B cell (primary cell): ENCODE measurements around the gene IQCH. TPM values are rescaled to one million over a fixed set of nuclear protein-coding genes. Genes with fewer than 3 reads are reported as not detected.

Experiments
- ATAC-seq: fragments of 200-7000 bp; cut with Tn5 transposase; one replicate; pipeline ENCODE4 v1.10.0; 2021; ENCODE audit warnings: low read depth, mild to moderate bottlenecking, moderate number of reproducible peaks, moderate library complexity
- CTCF ChIA-PET: fragments of 350-600 bp; sonication (Branson Sonifier 250); formaldehyde crosslinking; loops from one replicate; lab custom pipeline; 2021; ENCODE audit warnings: antibody characterized with exemption, inconsistent platforms; lab: Charles Lee
- POLR2A ChIA-PET: fragments of 350-600 bp; sonication (Branson Sonifier 250); formaldehyde crosslinking; loops from one replicate; lab custom pipeline; 2021; ENCODE audit warnings: antibody characterized with exemption; lab: Charles Lee
- DNase-seq: peaks from one replicate; pipeline ENCODE4 v3.0.0; 2013
- H2AFZ ChIP-seq: 2 replicates; pipeline ENCODE4 v1.6.1; 2012; ENCODE audit warnings: mild to moderate bottlenecking, low read depth, low read length; ENCODE audit not compliant: insufficient read depth, poor library complexity, severe bottlenecking
- H3K27ac ChIP-seq, 2 donors: 1 replicate in 1 of 2; 2 replicates in 1 of 2; pipeline ENCODE4 v1.5.1; 2012 to 2013; ENCODE audit warnings: low read length in 2 of 2, mild to moderate bottlenecking in 2 of 2, moderate library complexity in 1 of 2
- H3K27me3 ChIP-seq, 4 experiments: fragments of 200-600 bp in 1 of 4; sonication (generic) in 1 of 4; replicated peaks in 1 of 4; 1 replicate in 2 of 4; 2 replicates in 2 of 4; pipeline versions ENCODE4 v1.6.1 to v1.7.0; 2013 to 2016; ENCODE audit warnings: low read length in 3 of 4, mild to moderate bottlenecking in 2 of 4, mixed read lengths in 1 of 4, moderate library complexity in 1 of 4; ENCODE audit not compliant: insufficient read depth in 4 of 4, control insufficient read depth in 3 of 4; ENCODE audit errors: control extremely low read depth in 1 of 4
- H3K36me3 ChIP-seq, 2 experiments: replicated peaks in 1 of 2; 1 replicate in 1 of 2; 2 replicates in 1 of 2; pipeline versions ENCODE4 v1.6.1 to v1.7.1; 2013; ENCODE audit warnings: low read length in 1 of 2; ENCODE audit not compliant: insufficient read depth in 2 of 2, control insufficient read depth in 1 of 2; ENCODE audit errors: control extremely low read depth in 1 of 2, extremely low read depth in 1 of 2
- H3K4me1 ChIP-seq, 2 donors: fragments of 200-600 bp in 1 of 2; sonication (generic) in 1 of 2; 1 replicate in 1 of 2; 2 replicates in 1 of 2; pipeline versions ENCODE4 v1.5.1 to v1.6.1; 2013 to 2017; ENCODE audit warnings: low read length in 2 of 2; ENCODE audit not compliant: control insufficient read depth in 2 of 2, insufficient read depth in 2 of 2
- H3K4me2 ChIP-seq: replicated peaks from 2 replicates; pipeline ENCODE3; 2012; ENCODE audit warnings: mild to moderate bottlenecking, low read depth, low read length; ENCODE audit not compliant: poor library complexity, severe bottlenecking
- H3K4me3 ChIP-seq, 5 experiments: fragments of 200-600 bp in 1 of 5; sonication (generic) in 1 of 5; 1 replicate in 3 of 5; 2 replicates in 2 of 5; pipeline versions ENCODE4 v1.5.1 to v1.7.0; 2011 to 2016; ENCODE audit warnings: low read length in 4 of 5, mild to moderate bottlenecking in 4 of 5, low read depth in 2 of 5, control low read depth in 1 of 5, moderate library complexity in 1 of 5; ENCODE audit not compliant: insufficient read depth in 1 of 5; ENCODE audit errors: control extremely low read depth in 1 of 5, extremely low read depth in 1 of 5
- H3K79me2 ChIP-seq: fragments of 200-600 bp; sonication (generic); one replicate; pipeline ENCODE4 v1.6.0; 2016; ENCODE audit warnings: low read length; ENCODE audit not compliant: control insufficient read depth, insufficient read depth
- H3K9ac ChIP-seq: fragments of 200-600 bp; sonication (generic); 2 replicates; pipeline ENCODE4 v1.6.1; 2017; ENCODE audit warnings: mild to moderate bottlenecking, low read length, moderate library complexity
- H3K9me3 ChIP-seq, 3 donors: one replicate each; pipeline versions ENCODE4 v1.6.1 to v1.7.1; 2013; ENCODE audit warnings: low read length in 2 of 3; ENCODE audit not compliant: control insufficient read depth in 2 of 3, insufficient read depth in 1 of 3; ENCODE audit errors: control extremely low read depth in 1 of 3
- H4K20me1 ChIP-seq: 2 replicates; pipeline ENCODE4 v1.6.0; 2012; ENCODE audit warnings: mild to moderate bottlenecking, low read length; ENCODE audit not compliant: insufficient read depth, control insufficient read depth, poor library complexity, severe bottlenecking
- H3K27ac Mint-ChIP-seq: one replicate; pipeline ENCODE4 v1.8.0; 2021; ENCODE audit warnings: mixed read lengths
- H3K27me3 Mint-ChIP-seq: one replicate; pipeline ENCODE4 v1.8.0; 2021; ENCODE audit warnings: mixed read lengths
- H3K4me1 Mint-ChIP-seq: one replicate; pipeline ENCODE4 v1.8.0; 2021; ENCODE audit warnings: mixed read lengths
- H3K4me3 Mint-ChIP-seq: one replicate; pipeline ENCODE4 v1.8.0; 2021; ENCODE audit warnings: mixed read lengths
- H3K9me3 Mint-ChIP-seq: one replicate; pipeline ENCODE4 v1.8.0; 2022; ENCODE audit warnings: mixed read lengths; ENCODE audit not compliant: insufficient read depth
- EZH2 ChIP-seq: IDR thresholded peaks from 2 replicates; pipeline ENCODE4 v1.6.1; 2012; ENCODE audit warnings: borderline replicate concordance, low read depth, mild to moderate bottlenecking, moderate library complexity, low read length; ENCODE audit not compliant: insufficient read depth, poor library complexity, severe bottlenecking
- WGBS: methylation state at CpG from one replicate; pipeline ENCODE4 v1.1.5; 2013; ENCODE audit warnings: missing lambda C conversion rate; ENCODE audit not compliant: insufficient coverage; 5-methylcytosine and 5-hydroxymethylcytosine counted together
- intact Hi-C: fragments of 100-400 bp; cut with micrococcal nuclease; formaldehyde crosslinking; loops from one replicate; pipeline ENCODE4 v1.10.0; 2022
- polyA plus RNA-seq: library from polyadenylated mRNA; depleted of rRNA; stranded (reverse); fragments of >200 nt; gene quantifications from 2 replicates; pipeline ENCODE4 v1.2.3, GENCODE V29; 2012
- total RNA-seq, 2 donors: library from RNA; stranded (reverse); fragments of 120-200 nt in 1 of 2; gene quantifications; 1 replicate in 1 of 2; 2 replicates in 1 of 2; pipeline versions ENCODE4 v1.2.3 to v1.2.4, GENCODE V29; 2013 to 2022
- TF ChIP-seq, protein P1 (sequence below): fragments of 200-600 bp; IDR thresholded peaks from one replicate; pipeline ENCODE4 v1.8.0; 2022; ENCODE audit warnings: antibody characterized with exemption, mild to moderate bottlenecking

Gene IQCH
- total and polyA plus RNA-seq, 2 donors (not counting 1 experiment from before 2014, with no cell fraction given): 1.6 TPM; not detected in 1

DNA sequence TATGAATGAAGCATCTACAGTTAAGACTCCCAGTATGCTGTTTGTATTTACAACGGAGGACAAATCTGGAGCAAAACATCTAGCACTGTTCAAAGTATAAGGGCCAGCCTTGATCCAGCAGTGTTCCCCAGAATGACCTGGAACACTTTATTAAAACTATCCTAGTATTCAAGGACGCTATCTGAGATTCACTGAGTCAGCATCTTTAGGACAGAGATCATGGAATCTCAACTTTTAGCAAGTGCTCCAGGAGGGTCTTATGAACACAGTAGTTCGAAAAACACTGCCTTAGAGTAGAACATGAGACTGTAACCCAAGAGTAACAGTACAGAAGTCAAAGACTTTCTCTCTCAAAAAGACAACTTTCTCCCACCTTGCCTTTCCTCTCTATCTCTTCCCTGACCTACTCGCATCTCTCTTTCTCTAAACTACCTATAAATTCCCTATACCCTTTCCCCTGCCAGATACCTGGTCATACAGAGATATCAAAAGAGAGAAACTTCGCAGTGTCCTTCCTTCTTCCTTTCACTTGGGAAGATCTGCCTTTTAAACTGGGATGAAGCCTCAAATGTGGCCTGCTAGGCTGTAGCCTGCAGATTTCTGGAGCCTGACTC is 43.9 kb upstream of the IQCH start:
- Histone ChIP-seq H3K4me2 (no peak overlapping the region), H3K4me3 (no peak overlapping the region), H3K27me3 (no peaks in the 10 kb centered on the region), H4K20me1 (no peaks in the 10 kb centered on the region), H3K9ac (no peak overlapping the region), H3K27ac (no peak overlapping the region), H3K9me3 (no peaks in the 10 kb centered on the region), H3K36me3 (peaks cover 0 to 13% of the 10 kb centered on the region in 2 experiments), H2AFZ (no peak overlapping the region), H3K79me2 (no peaks in the 10 kb centered on the region), H3K4me1 (no peaks in the 10 kb centered on the region)
- no peak for DNase-seq
- 97% methylated on average over 5 of the region's 5 CpGs for WGBS
- no peak for ATAC-seq
- Mint-ChIP-seq H3K4me1 (no peaks in the 10 kb centered on the region), H3K27me3 (no peaks in the 10 kb centered on the region), H3K27ac (no peak overlapping the region), H3K9me3 (no peaks in the 10 kb centered on the region), H3K4me3 (no peak overlapping the region)
- ChIA-PET CTCF (no interaction called here), POLR2A (no interaction called here)
- no peak for TF ChIP-seq EZH2
- TF ChIP-seq, protein P1, sequence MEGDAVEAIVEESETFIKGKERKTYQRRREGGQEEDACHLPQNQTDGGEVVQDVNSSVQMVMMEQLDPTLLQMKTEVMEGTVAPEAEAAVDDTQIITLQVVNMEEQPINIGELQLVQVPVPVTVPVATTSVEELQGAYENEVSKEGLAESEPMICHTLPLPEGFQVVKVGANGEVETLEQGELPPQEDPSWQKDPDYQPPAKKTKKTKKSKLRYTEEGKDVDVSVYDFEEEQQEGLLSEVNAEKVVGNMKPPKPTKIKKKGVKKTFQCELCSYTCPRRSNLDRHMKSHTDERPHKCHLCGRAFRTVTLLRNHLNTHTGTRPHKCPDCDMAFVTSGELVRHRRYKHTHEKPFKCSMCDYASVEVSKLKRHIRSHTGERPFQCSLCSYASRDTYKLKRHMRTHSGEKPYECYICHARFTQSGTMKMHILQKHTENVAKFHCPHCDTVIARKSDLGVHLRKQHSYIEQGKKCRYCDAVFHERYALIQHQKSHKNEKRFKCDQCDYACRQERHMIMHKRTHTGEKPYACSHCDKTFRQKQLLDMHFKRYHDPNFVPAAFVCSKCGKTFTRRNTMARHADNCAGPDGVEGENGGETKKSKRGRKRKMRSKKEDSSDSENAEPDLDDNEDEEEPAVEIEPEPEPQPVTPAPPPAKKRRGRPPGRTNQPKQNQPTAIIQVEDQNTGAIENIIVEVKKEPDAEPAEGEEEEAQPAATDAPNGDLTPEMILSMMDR: no peak
- intact Hi-C loops: no loop called here

DNA sequence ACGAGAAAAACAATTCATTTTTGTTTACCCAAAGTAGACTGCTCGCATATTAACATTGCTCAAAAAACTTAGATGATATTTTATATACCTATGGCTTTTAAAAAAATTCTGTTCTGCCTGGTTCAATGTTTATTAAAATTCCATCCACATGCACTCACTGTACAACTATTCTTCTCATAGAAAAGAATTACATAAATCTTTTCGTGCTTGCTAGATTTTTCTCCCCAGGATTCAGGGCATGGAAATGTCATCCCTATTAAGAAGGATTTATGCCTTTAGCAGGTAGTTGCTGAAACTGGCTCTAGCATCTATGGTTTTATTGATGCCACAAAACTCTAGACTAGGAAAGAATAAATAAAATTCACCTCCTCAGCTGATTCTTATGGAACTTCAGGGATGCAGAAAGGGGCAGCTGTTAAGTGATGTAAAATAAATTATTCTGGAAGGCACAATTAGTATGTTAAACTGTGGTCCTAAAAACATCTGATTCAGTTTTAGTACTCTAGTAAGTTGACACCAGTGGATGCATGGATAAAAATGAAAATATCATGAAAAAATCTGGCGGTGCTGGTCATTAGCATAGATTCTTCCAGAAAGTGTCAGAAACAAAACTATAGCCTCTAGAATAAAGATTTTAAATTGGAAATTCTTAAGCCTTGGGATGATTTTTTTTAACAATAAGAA is 41.8 kb upstream of the IQCH start:
- Histone ChIP-seq H3K4me2 (no peak overlapping the region), H3K4me3 (no peak overlapping the region), H3K4me1 (no peaks in the 10 kb centered on the region), H3K27me3 (no peaks in the 10 kb centered on the region), H4K20me1 (no peaks in the 10 kb centered on the region), H3K27ac (no peak overlapping the region), H3K9ac (no peak overlapping the region), H3K36me3 (peaks cover 0 to 13% of the 10 kb centered on the region in 2 experiments), H2AFZ (no peak overlapping the region), H3K79me2 (no peaks in the 10 kb centered on the region), H3K9me3 (no peaks in the 10 kb centered on the region)
- Mint-ChIP-seq H3K4me3 (no peak overlapping the region), H3K4me1 (no peaks in the 10 kb centered on the region), H3K9me3 (no peaks in the 10 kb centered on the region), H3K27ac (no peak overlapping the region), H3K27me3 (no peaks in the 10 kb centered on the region)
- intact Hi-C loops: no loop called here
- CTCF ChIA-PET: no interaction called here
- WGBS: no CpG with 5 or more reads among the region's 4 CpGs
- DNase-seq (no peak), ATAC-seq (no peak)
- POLR2A ChIA-PET: no interaction called here
- no peak for TF ChIP-seq EZH2
- TF ChIP-seq, protein P1: no peak
